Esophagus muscularis mucosa (tissue), 4 donors: ENCODE data around the gene OPRL1.
"Not testable (repeated sequence)": the region's sequence is repeated elsewhere in the genome, so short reads cannot be mapped to it uniquely, and the experiment has no call there.

Experiments used
- CTCF ChIP-seq, 3 experiments: fragments of 200-600 bp in 2 of 3; fragments of 450-650 bp in 1 of 3; sonication (generic) in 2 of 3; IDR thresholded peaks; one replicate each; pipeline ENCODE4 v1.5.1; 2017 to 2019; ENCODE audit warnings: antibody characterized with exemption in 3 of 3, mild to moderate bottlenecking in 2 of 3, moderate library complexity in 1 of 3
- EP300 ChIP-seq: sonication (generic); formaldehyde crosslinking; IDR thresholded peaks from one replicate; pipeline ENCODE4 v1.6.1; 2017; ENCODE audit warnings: antibody characterized with exemption
- POLR2A ChIP-seq: fragments of 450-650 bp; IDR thresholded peaks from one replicate; pipeline ENCODE4 v1.6.1; 2017; ENCODE audit warnings: antibody characterized with exemption, moderate library complexity, mild to moderate bottlenecking, low read depth
- POLR2AphosphoS5 ChIP-seq, 2 donors: sonication (generic); formaldehyde crosslinking; IDR thresholded peaks; one replicate each; pipeline ENCODE4 v1.6.1; 2017; ENCODE audit warnings: antibody characterized with exemption in 2 of 2

DNA sequence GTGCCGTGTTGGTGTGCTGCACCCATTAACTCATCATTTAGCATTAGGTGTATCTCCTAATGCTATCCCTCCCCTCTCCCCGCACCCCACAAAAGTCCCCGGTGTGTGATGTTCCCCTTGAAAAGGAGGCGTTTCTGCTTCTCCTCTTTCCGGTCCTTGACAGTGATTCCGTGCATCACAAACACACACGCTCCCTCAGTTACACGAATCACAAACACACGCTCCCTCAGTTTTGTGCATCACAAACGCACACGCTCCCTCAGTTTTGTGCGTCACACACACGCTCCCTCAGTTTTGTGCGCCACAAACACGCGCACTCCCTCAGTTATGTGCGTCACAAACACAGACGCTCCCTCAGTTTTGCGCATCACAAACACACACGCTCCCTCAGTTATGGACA lies 54.9 kb downstream of the OPRL1 start:
- not testable (repeated sequence) for TF ChIP-seq CTCF (IDR thresholded peaks at IDR 0.05); POLR2A; POLR2AphosphoS5 (IDR thresholded peaks at IDR 0.05); EP300
